ENCODE results near the gene YIF1A.

Gene YIF1A

DNA sequence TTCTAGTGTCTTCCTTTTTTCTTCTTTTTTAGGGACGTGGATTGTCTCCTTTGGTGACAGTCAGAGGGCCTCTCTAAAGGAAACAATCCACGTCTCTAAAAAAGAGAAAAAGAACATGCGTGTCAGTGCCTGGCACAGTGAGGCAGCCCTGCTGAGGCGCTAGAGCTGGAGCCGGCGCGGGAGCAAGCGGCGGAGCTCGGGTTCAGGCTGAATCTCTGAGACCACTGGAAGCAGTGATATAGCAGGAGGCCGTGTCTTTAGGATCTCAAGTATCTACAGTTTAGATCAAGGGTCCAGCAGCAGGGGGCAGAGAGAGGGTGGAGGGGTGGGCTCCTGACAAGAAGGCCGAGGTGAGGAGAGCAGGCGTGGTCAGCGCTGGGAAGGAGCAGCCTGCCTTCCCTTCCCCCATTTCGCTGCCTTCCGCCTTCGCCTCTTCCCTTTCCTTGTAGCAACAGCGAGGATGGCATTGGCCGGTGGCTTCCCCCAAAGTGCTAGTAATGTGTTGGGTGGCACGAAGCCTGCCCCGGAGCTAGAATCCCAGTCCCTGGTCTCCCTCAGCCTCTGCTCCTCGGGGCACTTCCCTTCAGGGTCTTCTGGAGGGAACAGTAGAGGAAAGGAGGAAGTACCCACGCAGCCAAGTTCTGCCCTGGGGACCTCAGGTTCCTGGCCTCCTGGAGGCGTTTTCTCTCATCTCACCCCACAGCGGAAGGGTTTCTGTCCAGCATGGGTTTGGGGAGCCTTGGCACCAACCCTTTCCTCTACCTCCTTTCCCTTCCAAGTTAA lies 48.8 kb downstream of the YIF1A start:
- DNase-seq, result no peak

DNA sequence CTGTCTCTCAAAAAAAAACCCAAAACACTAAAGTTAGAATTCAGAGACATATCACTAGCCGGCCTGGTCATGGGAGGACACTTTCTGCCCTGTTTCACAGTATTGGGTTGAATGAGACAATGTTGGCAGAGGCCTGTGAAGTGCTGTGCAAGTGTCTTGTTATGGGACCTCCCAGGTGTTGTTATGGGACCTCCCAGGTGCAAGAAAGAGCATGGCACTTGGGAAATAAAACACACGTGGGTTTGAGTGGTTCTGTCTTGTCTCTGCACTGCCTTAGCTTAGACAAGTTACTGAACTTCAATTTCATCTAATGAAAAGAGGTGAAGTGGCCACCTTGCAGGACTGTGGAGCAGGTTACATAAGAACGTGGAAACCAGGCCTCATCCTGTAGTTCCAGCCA lies 49.4 kb downstream of the YIF1A start:
- DNase-seq, result no peak

DNA sequence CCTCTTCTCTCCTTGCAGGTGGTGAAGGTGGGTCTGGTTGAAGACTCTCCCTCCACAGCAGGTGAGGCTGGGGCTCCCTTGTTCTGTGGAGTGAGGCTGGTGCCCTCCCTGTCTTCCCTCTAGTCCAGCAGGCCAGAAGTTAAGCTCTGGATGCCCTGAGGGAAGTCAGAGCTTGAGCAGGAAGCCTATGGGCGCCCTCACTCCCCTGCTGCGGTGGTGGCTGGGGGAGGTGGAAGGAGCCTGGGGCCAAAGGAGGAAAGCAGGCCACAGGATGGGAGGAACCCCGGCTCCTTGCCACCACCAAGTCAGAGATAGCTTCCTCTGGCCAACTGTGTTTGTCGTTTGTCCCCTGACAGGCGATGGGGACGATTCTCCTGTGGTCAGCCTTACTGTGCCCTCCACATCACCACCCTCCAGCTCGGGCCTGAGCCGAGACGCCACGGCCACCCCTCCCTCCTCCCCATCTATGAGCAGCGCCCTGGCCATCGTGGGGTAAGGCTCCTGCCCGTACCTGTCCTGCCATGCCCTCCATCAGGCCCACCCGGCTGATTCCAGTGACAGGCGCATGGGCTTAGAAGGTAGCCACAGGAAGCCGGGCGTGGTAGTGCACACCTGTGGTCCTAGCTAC lies 50.0 kb downstream of the YIF1A start:
- no peak for DNase-seq

DNA sequence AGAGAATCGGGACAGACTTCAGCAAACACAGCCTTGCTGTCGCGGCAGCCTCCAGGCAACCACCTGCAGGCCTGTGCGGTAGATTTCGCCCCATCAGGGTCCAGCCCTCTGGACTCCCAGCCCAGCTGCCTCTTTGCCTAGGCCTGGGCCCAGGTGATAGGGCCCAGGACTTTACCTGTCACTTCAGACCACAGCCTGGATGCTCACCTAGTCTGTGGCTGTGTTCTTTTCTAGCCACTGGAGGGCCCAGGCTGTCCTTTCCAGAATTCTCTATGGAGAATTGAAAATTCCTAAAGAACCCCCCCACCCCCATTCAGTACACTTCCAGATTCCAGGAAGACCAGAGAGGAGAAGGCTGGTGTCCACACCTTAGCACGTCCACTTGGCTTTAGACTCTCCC lies 51.1 kb downstream of the YIF1A start:
- no peak for DNase-seq

DNA sequence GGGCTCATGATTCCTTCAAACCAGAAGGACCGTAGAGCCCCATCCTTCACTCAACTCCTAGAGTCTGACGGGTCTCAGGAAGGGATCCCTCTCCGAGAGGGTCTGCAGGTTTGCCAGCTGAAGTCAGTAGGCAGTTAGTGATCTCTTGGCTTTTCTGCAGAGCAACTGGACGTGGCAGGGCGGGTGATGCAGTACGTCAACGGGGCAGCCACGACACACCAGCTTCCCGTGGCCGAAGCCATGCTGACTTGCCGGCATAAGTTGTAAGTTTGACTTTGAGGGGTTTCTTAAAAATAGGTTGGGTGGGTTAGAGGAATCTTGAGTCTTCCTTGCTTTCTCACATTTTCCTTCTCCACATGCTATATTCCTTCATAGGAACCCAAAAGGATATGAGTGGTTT lies 53.8 kb downstream of the YIF1A start:
- no peak for DNase-seq
